Activated CD4-positive, alpha-beta T cell treated with anti-CD3 and anti-CD28 coated beads, Interleukin-2, Interleukin-6, amounts not matched to agents 100 ng/mL and 50 ng/mL, durations not matched to agents 16 hours and 8 hours (primary cell): ENCODE results near the gene DDX39B.

Experiments
- DNase-seq: peaks from one replicate; pipeline ENCODE4 v3.0.0-alpha.2; 2020

DDX39B gene

DNA sequence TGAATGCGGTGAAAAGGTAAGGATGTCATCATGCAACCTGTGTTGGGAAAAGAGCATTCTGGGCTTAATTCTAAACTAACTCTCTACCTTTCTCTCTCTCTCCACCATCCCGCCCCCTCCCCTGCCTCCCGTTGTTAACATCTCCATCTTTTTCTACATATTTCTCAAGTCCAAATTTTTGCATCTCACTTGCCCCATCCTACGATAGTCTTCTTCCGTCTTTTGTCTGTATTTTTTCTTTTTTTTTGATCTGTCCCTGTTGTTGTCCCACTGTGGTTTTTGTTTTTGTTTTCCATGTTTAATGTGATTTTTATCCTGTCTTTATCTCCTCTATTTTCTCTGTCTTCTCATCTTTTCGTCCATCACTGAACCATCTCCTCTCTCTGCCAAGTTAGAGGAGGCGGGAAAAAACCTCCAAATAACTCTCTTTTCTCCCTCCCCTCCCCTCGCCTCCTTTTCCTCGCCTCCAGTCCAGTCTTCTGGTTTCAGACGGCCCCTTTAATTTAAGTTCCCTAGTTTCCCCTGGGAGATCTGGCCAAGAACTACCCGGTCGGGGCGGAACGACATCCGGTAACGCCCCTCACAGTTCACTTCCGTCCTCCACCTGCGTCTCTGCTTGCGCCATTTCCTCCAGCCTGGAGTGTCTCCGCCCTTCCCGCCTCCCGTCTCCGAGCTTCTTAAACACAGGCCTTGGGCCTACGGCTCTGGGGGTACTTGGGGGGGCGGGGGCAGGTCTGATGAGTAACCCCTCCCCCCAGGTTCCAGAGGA is 5.3 kb upstream of the DDX39B start, which contains the start of gene NFKBIL1:
TSS of gene NFKBIL1 (plus strand) at position 651 of the 769 bp plus-strand sequence. CDS start at position 738, 87 bp downstream.
- peak; percentile 97 for DNase-seq

DNA sequence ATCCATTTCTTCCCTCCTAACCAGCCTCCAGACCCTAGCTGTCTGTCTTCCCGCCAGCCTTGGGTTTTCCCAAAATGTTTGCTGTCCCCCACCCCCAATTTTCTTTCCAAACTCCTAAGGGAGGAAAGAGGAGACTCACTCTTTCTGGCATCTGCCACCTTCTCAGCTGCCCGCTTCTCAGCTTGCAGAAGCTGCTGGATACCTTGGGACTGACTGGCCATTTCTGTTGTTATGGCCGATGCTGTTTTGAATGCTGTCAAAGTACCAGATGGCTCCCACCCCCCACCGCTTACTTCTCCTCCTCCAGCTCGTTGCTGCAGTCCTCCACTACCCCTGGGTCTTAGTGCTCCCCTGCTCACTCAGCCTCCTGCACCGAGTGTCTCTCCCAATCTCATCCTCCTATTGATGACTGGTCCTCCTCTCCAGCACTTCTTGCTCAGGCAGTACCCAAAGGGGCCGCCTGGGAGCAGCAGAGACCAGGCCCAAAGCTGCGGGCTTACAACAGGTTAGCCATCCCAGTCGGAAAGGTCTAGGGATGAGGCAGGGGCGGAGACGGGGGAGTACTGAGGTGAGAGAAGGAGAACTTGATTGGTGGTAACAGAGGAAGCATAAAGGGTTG is 4.6 kb upstream of the DDX39B start, which contains the start of gene ATP6V1G2:
TSS of gene ATP6V1G2 (minus strand) at position 270 of the 619 bp plus-strand sequence. CDS start at position 221, 49 bp downstream.
- peak; percentile 95 for DNase-seq

GRCh38 chr6:31545291-31545690 is 3.5 kb upstream of the DDX39B start:
- no peak for DNase-seq

DNA sequence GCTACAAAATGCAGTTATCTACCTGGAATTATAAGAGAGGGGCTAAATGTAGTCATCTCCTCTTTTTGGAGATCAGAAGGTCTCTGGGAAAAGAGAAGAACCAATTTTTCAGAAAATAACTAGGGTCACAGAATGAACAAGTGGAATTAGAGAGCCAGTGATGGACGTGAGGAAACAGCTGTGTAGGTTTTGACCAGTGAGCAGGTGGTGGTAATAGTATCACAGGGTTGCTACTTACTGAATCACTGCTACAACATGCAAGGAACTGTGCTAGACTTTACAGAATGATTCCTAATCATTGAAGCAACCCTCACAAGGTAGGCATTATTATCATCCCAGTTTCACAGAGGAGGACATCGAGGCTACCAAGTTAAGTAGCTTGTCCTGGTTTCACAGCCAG is 2.9 kb upstream of the DDX39B start:
- no peak for DNase-seq

DNA sequence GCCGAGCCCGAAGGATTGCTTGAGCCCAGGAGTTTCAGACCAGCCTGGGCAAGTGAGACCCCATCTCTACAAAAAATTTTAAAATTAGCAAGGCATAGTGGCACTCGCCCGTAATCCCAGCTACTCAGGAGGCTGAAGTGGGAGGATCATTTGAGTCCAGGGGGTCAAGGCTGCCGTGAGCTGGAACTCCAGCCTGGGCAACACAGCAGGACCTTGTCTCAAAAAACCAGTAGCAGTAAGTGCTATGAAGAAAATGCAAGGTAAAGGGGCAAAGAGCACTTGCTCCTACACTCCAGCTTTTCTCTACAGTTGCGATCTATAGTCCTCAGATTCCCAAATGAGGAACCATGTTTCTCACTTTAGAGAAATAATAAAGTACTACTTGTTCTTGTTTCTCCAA is 1.8 kb upstream of the DDX39B start:
- no peak for DNase-seq

DNA sequence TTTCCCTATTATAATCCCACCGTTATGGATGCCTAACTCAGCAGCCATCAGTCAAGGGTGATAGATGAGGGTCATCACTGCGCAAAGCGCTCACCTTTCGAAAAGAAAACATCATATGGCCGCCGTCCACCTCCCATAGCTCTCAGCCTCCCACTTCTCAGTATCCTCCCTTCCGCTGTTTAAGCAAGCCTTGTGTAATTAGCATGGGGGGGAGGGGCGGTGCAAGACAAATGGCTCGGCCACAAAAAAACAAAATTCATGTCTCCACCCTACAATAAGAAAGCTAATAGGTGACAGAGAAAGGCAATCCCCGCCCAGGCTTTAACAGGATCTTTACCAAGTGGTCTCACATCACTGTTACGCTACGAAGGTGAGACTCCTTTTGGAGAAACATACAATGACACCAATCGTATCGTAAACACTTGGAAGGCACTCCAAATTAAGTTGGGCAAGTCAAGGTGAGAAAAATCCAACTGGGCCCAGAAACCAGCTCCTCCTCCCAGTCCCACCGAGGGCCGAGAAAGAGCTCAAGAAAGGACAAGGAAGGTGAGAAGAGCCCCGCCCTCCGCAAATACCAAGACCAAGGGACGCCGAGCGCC is 645 bp downstream of the DDX39B start:
- peak; percentile 77 for DNase-seq

- DNase-seq, result no peak
Measured at GRCh38 chr6:31540640-31541039, 1.2 kb downstream of the DDX39B start.

DNA sequence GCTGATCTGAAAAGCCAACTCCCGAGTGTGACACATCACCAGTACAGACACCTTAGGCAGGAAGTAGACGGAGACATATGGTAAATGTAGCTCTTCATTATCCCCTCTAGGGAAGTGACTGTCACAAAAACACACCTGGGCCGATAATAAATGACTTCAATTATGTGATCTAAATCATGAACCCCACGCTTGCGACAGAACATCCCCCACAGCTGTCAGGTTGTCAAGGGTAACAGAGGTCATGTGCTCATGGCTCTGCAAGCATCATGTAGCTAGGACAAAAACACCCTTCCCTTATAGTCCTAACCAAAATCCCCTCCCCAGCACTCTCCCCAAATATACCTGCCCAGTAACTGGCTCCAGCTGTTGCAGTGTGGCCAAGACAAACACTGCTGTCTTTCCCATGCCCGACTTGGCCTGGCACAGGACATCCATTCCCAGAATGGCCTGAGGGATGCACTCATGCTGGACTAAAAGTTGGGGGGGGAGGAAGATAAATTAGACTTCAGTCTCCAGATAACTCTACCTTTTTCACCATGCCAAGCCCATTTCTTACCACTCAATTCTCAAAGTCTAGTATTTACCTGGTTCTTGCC is 2.9 kb downstream of the DDX39B start:
- no peak for DNase-seq

- DNase-seq, result no peak
Measured at GRCh38 chr6:31535538-31536324, 6.1 kb downstream of the DDX39B start.

DNA sequence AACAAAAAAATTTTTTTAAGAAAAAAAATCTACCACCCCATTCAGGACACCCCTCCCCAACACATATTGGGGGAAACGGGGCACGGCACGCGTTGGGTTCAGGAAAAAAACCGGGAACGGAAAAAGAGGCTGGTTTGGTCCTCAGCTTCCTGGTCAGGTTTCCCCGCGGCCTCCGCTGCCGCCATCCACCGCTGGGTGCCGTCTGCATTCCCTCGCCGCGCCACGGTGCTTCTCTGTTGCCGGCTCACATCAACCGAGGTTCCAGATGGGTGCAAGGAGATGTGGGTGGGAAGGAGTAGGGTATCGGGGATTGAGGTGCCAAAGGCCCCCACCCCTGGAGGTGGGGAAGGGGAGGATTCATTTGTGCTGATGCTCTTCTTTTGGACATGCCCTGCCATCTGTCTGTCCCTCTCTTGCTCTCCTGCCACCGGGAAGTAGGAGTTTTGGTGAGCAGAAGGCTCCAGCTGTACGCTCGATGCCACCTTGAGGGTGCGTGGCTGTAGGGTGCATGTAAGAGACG is 7.2 kb downstream of the DDX39B start:
- DNase-seq, result no peak

GRCh38 chr6:31534011-31534410 is 7.8 kb downstream of the DDX39B start:
- DNase-seq, result no peak

DNA sequence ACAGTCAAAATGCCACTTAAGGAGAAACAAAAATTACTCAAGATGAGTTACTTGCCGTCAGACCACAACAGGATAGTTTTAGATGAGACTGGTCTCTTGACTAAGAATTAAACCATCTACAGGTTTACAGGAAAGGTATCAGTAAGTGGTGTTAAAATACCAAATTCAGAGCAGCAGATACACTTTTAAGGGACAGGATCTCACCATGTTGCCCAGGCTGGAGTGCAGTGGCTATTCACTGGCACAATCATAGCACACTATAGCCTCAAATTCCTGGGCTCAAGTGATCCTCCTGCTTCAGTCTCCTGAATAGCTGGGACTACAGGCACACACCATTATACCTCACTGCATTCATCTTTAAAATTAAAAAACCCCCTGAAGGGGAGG is 8.4 kb downstream of the DDX39B start:
- no peak for DNase-seq

DNA sequence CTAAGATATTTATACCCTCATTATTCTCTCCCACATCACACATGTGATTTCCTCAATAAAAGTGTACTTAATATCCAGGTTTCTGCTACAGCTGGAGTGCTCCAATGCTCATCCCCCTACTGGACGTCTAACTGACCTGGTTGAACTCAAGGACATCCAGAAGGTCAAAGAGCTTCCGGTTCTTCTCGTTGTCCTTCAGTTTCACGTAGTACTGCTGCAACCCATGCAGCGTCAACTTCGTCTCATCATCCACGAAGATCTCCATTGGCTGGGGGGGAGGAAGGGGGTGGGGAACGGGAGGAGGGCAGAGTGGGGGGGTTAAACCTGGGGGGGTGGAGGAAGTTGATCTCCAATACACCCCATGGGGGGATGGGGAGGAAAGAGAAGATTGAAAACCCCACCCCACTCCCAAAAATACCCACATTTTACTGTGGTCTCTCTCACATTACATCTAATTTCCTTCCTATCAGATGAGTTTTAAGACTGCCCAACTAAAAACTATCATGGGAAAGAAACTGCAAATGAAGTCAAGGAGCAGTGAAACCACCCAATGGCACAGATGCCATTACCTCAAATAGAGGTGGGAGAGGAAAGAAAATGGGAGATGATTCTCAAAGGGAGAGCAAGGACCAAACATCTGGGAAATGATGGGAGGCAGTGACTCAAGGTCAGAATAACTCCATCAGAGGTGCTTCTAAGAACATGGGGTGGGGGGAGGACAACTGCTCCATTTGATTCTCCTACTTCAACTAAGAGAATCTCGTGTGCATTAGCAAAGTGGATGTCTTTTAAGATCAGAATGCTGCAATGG is 9.0 kb downstream of the DDX39B start:
- DNase-seq, result no peak

DNA sequence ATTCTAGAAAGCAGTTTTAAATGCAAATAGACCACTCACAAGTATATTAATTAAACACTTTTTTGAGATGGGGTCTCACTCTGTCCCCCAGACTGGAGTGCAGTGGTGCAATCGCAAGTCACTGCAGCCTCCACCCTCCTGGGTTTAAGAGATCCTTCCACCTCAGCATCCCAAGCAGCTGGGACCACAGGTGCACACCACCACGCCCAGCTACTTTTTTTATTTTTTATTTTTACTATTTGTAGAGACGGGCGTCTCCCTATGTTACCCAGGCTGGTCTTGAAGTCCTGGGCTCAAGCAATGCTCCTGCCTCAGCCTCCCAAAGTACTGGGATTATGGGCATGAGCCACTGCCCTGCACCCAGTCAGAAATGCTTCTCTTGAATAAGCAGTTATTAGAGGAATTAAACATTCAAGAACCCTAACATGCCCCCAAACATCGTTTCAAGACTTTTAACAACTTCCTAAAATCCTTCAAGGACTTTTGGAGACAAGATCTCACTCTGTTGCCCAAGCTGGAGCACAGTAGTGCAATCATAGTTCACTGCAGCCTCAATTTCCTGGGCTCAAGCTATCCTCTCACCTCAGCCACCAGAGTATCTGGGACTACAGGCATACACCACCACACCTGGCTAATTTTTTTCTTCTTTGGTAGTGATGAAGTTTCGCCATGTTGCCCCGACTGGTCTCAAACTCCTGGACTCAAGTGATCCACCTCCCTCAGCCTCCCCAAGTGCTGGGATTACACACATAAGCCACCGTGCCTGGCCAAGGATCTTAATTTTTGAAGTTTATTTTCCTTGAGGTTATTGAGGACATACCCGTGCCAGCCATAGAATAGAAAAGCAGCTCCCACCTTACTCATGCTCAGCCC is 9.8 kb downstream of the DDX39B start:
- no peak for DNase-seq

DNA sequence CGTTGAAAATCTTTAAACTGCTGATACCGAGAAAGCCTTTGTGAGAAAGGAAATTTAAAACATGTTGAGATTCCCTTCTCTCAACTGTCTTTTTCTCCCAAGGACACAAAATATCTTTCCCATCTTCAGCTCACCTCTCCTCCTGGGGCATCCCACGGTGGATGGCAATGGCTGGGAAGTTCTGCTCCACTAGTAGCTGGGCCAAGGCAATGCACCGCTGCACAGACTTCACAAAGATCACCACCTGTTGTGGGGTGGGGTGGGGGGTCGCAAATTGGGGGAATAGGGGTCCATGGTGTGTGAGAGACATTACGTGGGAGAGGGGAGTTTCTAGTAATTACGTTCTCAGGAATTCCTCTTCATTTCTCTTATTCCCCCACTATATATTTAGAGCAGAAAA is 10.6 kb downstream of the DDX39B start:
- no peak for DNase-seq

DNA sequence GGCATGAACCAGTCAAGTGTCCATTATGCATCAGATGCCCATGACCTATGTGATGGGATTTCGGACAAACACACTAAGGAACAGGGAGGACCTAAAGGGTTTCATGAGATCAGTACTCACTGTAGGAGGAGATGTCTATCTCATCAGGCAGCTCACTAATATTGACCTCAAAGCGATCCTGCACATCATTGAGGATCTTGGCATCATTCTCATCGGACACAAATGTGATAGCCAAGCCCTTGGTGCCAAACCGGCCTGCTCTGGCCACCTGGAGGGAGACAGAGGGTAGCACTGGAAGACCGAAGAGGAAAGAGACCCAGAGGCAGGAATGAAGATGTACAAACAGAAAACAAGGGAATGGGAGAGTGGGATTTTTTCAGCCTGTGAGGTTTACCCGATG is 11.1 kb downstream of the DDX39B start:
- no peak for DNase-seq

DNA sequence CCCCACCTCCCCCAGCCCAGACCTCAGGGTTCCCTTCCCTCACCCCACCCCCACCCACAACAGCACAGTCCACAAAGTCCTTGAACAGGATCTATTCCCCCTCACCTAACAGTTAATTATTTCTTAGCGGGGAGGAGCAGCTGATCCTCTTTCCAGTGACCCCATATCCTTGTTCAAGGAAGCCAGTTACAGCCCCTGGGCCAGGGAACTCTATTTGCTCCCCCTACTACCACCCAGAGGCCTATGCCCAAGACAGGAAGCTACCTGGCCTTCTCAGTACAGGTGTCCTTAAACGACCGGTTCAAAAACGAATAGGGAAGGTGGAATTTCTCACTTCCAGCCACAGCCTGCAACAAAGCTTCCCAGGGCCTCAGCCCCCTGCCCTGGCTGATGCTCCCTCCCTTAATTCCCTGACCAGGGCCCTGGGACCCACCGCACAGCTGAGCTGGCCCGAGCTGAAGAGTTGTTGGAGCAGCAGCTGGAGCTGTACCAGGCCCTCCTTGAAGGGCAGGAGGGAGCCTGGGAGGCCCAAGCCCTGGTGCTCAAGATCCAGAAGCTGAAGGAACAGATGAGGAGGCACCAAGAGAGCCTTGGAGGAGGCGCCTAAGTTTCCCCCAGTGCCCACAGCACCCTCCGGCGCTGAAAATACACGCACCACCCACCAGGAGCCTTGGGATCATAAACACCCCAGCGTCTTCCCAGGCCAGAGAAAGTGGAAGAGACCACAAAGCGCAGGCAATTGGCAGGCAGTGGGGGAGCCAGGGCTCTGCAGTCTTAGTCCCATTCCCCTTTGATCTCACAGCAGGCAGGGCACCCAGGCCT is 12.3 kb downstream of the DDX39B start:
- DNase-seq, result no peak

- DNase-seq, result no peak
Measured at GRCh38 chr6:31528821-31529328, 12.9 kb downstream of the DDX39B start, which contains the start of gene MCCD1. TSS of gene MCCD1 (plus strand) at chr6:31528962. CDS start at chr6:31529015, 53 bp downstream.

- no peak for DNase-seq
Measured at GRCh38 chr6:31528307-31528777, 13.5 kb downstream of the DDX39B start.
